ENCODE measurements around the gene ALOXE3. TPM values are rescaled to one million over a fixed set of nuclear protein-coding genes. Genes with fewer than 3 reads are reported as not detected.

The ALOXE3 gene
- total and polyA plus RNA-seq, 2 experiments from 2014 or later = 0.10 to 0.27 TPM

GRCh38 chr17:8122422-8122923 is 4.2 kb upstream of the ALOXE3 start:
- Mint-ChIP-seq H3K36me3 (ENCODE audit: low read depth) (peaks cover 13% of the 10 kb centered on the region), H3K4me1 (peaks cover 32% of the 10 kb centered on the region), H3K4me3 (peak overlapping the region; percentile 83), H3K27ac (no peak overlapping the region), H3K27me3 (ENCODE audit: insufficient read depth, low read depth, poor library complexity) (peaks cover 89% of the 10 kb centered on the region), H3K9me3 (peaks cover 24% of the 10 kb centered on the region)
- peak; percentile 46 for TF ChIP-seq EZH2 (IDR thresholded peaks at IDR 0.05; ENCODE audit: low read depth, unreplicated experiment)
- peak; percentile 64 for TF ChIP-seq POLR2AphosphoS5 (IDR thresholded peaks at IDR 0.05; ENCODE audit: low read depth)
- no peak for TF ChIP-seq REST (IDR thresholded peaks at IDR 0.05; ENCODE audit: unreplicated experiment)
- TF ChIP-seq EZH2phosphoT487 (IDR thresholded peaks at IDR 0.05; ENCODE audit: unreplicated experiment) = no peak
- no peak for TF ChIP-seq ZNF114 (CRISPR knock-in tag; IDR thresholded peaks at IDR 0.05)
- no peak for TF ChIP-seq JUNB (IDR thresholded peaks at IDR 0.05; ENCODE audit: unreplicated experiment)
- no peak for TF ChIP-seq CTCF (conservative IDR thresholded peaks at IDR 0.05; ENCODE audit: low read depth in 2 of 2)
- TF ChIP-seq ETS1 (IDR thresholded peaks at IDR 0.05) = no peak
- Histone ChIP-seq H3K4me2 (peak overlapping the region; percentile 94), H2AFZ (0 out of 2 replicates have a peak overlapping the region, but pooled peaks have one; percentile 63), H3K9me2 (ENCODE audit: insufficient read depth) (no peaks in the 10 kb centered on the region), H3K79me2 (replicated peaks; ENCODE audit: insufficient read depth) (no peaks in the 10 kb centered on the region), H3K4me3 (peak overlapping the region; percentile 66), H3K27me3 (ENCODE audit: insufficient read depth) (peaks cover 68% of the 10 kb centered on the region), H3K27ac (ENCODE audit: low read depth) (no peak overlapping the region), H3F3A (replicated peaks; ENCODE audit: low read depth) (peaks cover 23% of the 10 kb centered on the region), H3K36me3 (ENCODE audit: insufficient read depth) (no peaks in the 10 kb centered on the region), H3K4me1 (ENCODE audit: insufficient read depth) (peaks cover 26% of the 10 kb centered on the region), H4K20me1 (replicated peaks; ENCODE audit: insufficient read depth) (peaks cover 6% of the 10 kb centered on the region; the same call in 1 of the 2 replicates)
- no peak for ATAC-seq
- peak; percentile 91 for DNase-seq (ENCODE audit: low spot score)

Measured in GM23338 (cell line).